Measurements from ENCODE around the gene OSGIN1.

The OSGIN1 gene

GRCh38 chr16:83957296-83957855 is 4.3 kb downstream of the OSGIN1 start:
- no peak for DNase-seq (ENCODE audit: low spot score)

- no peak for DNase-seq (ENCODE audit: low spot score)
Measured at GRCh38 chr16:83958137-83958845, 5.3 kb downstream of the OSGIN1 start.

GRCh38 chr16:83958846-83959565 is 6.0 kb downstream of the OSGIN1 start:
- DNase-seq (ENCODE audit: low spot score), result no peak

GRCh38 chr16:83959656-83960434 is 6.8 kb downstream of the OSGIN1 start:
- no peak for DNase-seq (ENCODE audit: low spot score)

- DNase-seq (ENCODE audit: low spot score), result no peak
Measured at GRCh38 chr16:83960521-83961249, 7.6 kb downstream of the OSGIN1 start.

GRCh38 chr16:83961591-83961990 is 8.6 kb downstream of the OSGIN1 start:
- DNase-seq (ENCODE audit: low spot score), result no peak

- no peak for DNase-seq (ENCODE audit: low spot score)
Measured at GRCh38 chr16:83963277-83964119, 10.5 kb downstream of the OSGIN1 start.

GRCh38 chr16:83964684-83965443 is 11.8 kb downstream of the OSGIN1 start:
- no peak for DNase-seq (ENCODE audit: low spot score)

- DNase-seq (ENCODE audit: low spot score), result no peak
Measured at GRCh38 chr16:83965444-83966152, 12.6 kb downstream of the OSGIN1 start.

GRCh38 chr16:83966153-83966696 is 13.2 kb downstream of the OSGIN1 start:
- DNase-seq (ENCODE audit: low spot score), result no peak

GRCh38 chr16:83967091-83967490 is 14.1 kb downstream of the OSGIN1 start:
- DNase-seq (ENCODE audit: low spot score), result no peak

- no peak for DNase-seq (ENCODE audit: low spot score)
Measured at GRCh38 chr16:83967838-83968305, 14.8 kb downstream of the OSGIN1 start, which contains the start of gene NECAB2. Gene NECAB2, plus strand, starts transcription at chr16:83968244. Its CDS starts 405 bp downstream, at chr16:83968649.

GRCh38 chr16:83968306-83968851 is 15.3 kb downstream of the OSGIN1 start:
- DNase-seq (ENCODE audit: low spot score), result no peak

- no peak for DNase-seq (ENCODE audit: low spot score)
Measured at GRCh38 chr16:83968891-83969649, 16.0 kb downstream of the OSGIN1 start.

GRCh38 chr16:83969771-83970429 is 16.9 kb downstream of the OSGIN1 start:
- no peak for DNase-seq (ENCODE audit: low spot score)

GRCh38 chr16:83970430-83970815 is 17.4 kb downstream of the OSGIN1 start:
- DNase-seq (ENCODE audit: low spot score), result no peak
